PC-9 (cell line): ENCODE results near the gene OBI1. TPM values are rescaled to one million over a fixed set of nuclear protein-coding genes. Genes with fewer than 3 reads are reported as not detected.

Experiments used
- BruUV-seq: library from RNA; stranded (reverse); fragments of 400-500 nt; replicated peaks from 2 replicates; lab custom pipeline; 2021; lab: Mats Ljungman, UMichigan
- CTCF ChIA-PET: fragments of 300-600 bp; sonication (Branson Sonifier 250); formaldehyde crosslinking; loops from one replicate; lab custom pipeline; 2022; ENCODE audit warnings: antibody characterized with exemption; lab: Charles Lee
- POLR2A ChIA-PET: fragments of 300-600 bp; sonication (Branson Sonifier 250); formaldehyde crosslinking; loops from one replicate; lab custom pipeline; 2022; ENCODE audit warnings: antibody characterized with exemption; ENCODE audit not compliant: unreplicated experiment; lab: Charles Lee
- DNase-seq, 2 experiments: peaks; one replicate each; pipeline versions ENCODE4 v3.0.0 to v3.0.0-alpha.2; 2015 to 2022; ENCODE audit warnings: mixed read lengths in 1 of 2
- H2AFZ ChIP-seq: fragments of 200-600 bp; sonication (generic); 2 replicates; pipeline ENCODE4 v1.8.1; 2017; ENCODE audit warnings: antibody characterized with exemption
- H3F3A ChIP-seq: fragments of 200-600 bp; sonication (generic); 2 replicates; pipeline ENCODE4 v1.8.1; 2017; ENCODE audit warnings: antibody characterized with exemption, mild to moderate bottlenecking, low read depth; ENCODE audit not compliant: insufficient read depth
- H3K27ac ChIP-seq: fragments of 200-600 bp; sonication (generic); 2 replicates; pipeline ENCODE4 v1.6.1; 2016; ENCODE audit warnings: mixed run types
- H3K27me3 ChIP-seq: fragments of 200-600 bp; sonication (generic); 2 replicates; pipeline ENCODE4 v1.6.1; 2016; ENCODE audit warnings: low read depth, mixed run types; ENCODE audit not compliant: insufficient read depth
- H3K36me3 ChIP-seq: fragments of 200-600 bp; sonication (generic); 2 replicates; pipeline ENCODE4 v1.6.1; 2016; ENCODE audit warnings: low read depth, mixed run types
- H3K4me1 ChIP-seq: fragments of 200-600 bp; sonication (generic); replicated peaks from 2 replicates; pipeline ENCODE4 v1.6.1; 2016; ENCODE audit warnings: mixed run types; ENCODE audit not compliant: insufficient read depth
- H3K4me2 ChIP-seq: fragments of 200-600 bp; sonication (generic); 2 replicates; pipeline ENCODE4 v1.6.1; 2017; ENCODE audit warnings: mixed run types
- H3K4me3 ChIP-seq: fragments of 200-600 bp; sonication (generic); 2 replicates; pipeline ENCODE4 v1.6.1; 2016; ENCODE audit warnings: mixed run types
- H3K79me2 ChIP-seq: fragments of 200-600 bp; sonication (generic); 2 replicates; pipeline ENCODE4 v1.6.1; 2017; ENCODE audit warnings: low read depth, mixed run types
- H3K9me2 ChIP-seq: fragments of 200-600 bp; sonication (generic); 2 replicates; pipeline ENCODE4 v1.8.1; 2017; ENCODE audit warnings: mild to moderate bottlenecking; ENCODE audit not compliant: insufficient read depth
- H3K9me3 ChIP-seq: fragments of 200-600 bp; sonication (generic); 2 replicates; pipeline ENCODE4 v1.8.1; 2016; ENCODE audit warnings: low read depth; ENCODE audit not compliant: insufficient read depth
- H4K20me1 ChIP-seq: fragments of 200-600 bp; sonication (generic); 2 replicates; pipeline ENCODE4 v1.8.1; 2017; ENCODE audit not compliant: insufficient read depth
- EZH2 ChIP-seq: fragments of 200-600 bp; sonication (generic); IDR thresholded peaks from 2 replicates; pipeline ENCODE4 v1.8.0; 2017; ENCODE audit warnings: antibody characterized with exemption, low read depth
- intact Hi-C: fragments of 100-400 bp; cut with micrococcal nuclease; formaldehyde crosslinking; loops from one replicate; pipeline ENCODE4 v1.10.0; 2022; ENCODE audit not compliant: unreplicated experiment
- total RNA-seq: library from RNA; stranded (reverse); gene quantifications from 2 replicates; pipeline ENCODE4 v1.2.3, GENCODE V29; 2021
- TF ChIP-seq, protein P1 (sequence below): fragments of 200-600 bp; sonication (generic); conservative IDR thresholded peaks from 2 replicates; pipeline ENCODE4 v1.6.1; 2017; ENCODE audit warnings: mixed run types, antibody characterized with exemption, mild to moderate bottlenecking, moderate library complexity

OBI1 gene
- total RNA-seq, 1 experiment from 2014 or later: 11.9 TPM

DNA sequence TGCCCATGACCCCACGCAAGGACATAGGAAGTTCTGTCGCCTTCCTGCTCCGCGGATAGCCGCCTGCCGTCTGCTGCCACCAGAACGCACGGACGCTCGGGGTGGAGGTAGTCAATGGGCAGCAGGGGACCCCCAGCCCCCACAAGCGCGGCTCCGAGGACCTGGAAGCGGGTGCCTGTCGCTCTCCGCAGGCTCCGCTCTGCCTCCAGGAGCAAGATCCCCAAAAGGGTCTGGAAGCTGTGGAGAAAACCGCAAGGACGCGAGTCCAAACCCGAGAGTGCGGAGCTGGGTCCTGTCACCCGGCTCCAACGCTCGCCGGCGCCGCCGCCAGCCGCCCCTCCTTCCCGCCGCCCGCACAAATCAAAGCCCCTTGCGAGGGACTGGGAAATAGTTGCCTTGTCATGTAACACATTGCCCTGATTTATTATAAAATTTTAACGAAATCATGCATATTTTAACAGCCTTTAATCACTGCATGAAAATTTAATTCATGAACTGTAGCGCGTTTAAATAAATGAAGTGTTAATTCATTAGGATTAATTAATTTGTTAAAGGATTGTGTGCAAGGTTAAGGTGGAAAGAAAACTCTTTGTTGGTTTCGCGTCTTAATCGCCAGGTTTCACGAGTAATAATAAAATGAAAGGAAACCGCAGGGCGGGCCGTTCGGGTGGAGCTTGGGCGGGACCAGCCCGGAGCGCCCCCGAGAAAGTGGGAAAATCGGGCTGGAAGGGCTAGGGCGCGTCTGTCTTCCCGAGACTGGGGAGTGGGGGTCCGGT lies 50.1 kb downstream of the OBI1 start:
- POLR2A ChIA-PET: no interaction called here
- Histone ChIP-seq H3K27me3 (no peaks in the 10 kb centered on the region), H3K4me3 (no peak overlapping the region), H3K4me1 (no peaks in the 10 kb centered on the region), H3K4me2 (no peak overlapping the region), H2AFZ (no peak overlapping the region), H3K36me3 (no peaks in the 10 kb centered on the region), H4K20me1 (no peaks in the 10 kb centered on the region), H3K9me2 (no peaks in the 10 kb centered on the region), H3K79me2 (no peaks in the 10 kb centered on the region), H3K9me3 (no peaks in the 10 kb centered on the region), H3K27ac (no peak overlapping the region), H3F3A (peaks cover 3% of the 10 kb centered on the region; the same call in 1 of the 2 replicates)
- intact Hi-C loops: no loop called here
- CTCF ChIA-PET: no interaction called here
- TF ChIP-seq EZH2: no peak
- TF ChIP-seq, protein P1, sequence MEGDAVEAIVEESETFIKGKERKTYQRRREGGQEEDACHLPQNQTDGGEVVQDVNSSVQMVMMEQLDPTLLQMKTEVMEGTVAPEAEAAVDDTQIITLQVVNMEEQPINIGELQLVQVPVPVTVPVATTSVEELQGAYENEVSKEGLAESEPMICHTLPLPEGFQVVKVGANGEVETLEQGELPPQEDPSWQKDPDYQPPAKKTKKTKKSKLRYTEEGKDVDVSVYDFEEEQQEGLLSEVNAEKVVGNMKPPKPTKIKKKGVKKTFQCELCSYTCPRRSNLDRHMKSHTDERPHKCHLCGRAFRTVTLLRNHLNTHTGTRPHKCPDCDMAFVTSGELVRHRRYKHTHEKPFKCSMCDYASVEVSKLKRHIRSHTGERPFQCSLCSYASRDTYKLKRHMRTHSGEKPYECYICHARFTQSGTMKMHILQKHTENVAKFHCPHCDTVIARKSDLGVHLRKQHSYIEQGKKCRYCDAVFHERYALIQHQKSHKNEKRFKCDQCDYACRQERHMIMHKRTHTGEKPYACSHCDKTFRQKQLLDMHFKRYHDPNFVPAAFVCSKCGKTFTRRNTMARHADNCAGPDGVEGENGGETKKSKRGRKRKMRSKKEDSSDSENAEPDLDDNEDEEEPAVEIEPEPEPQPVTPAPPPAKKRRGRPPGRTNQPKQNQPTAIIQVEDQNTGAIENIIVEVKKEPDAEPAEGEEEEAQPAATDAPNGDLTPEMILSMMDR: no peak
- no TSS peak for BruUV-seq
- no peak for DNase-seq

DNA sequence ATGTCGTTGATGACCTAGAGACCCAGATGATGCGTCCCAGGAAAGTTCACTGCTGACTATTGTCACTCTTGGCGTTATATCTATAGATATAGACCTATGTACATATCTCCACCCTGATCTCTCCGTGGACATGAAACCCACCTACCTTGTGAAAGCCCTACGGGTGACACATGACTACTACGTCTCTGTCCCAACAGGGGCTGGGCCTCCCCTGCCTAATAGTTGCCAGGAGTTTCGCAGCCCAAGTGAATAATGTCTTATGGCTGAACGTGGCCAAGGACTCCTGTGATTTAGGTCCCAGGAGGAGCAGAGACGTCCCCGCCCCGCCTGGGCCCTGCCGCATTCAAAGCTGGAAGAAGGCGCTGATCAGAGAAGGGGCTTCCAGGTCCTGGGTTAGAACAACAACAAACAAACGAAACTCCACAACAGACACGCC lies 50.7 kb downstream of the OBI1 start:
- Histone ChIP-seq H3K79me2 (no peaks in the 10 kb centered on the region), H3K9me3 (no peaks in the 10 kb centered on the region), H3K27ac (no peak overlapping the region), H3K4me3 (no peak overlapping the region), H4K20me1 (no peaks in the 10 kb centered on the region), H3K27me3 (no peaks in the 10 kb centered on the region), H3K4me1 (no peaks in the 10 kb centered on the region), H3K36me3 (no peaks in the 10 kb centered on the region), H2AFZ (no peak overlapping the region), H3K9me2 (no peaks in the 10 kb centered on the region), H3K4me2 (no peak overlapping the region), H3F3A (peaks cover 3% of the 10 kb centered on the region; the same call in 1 of the 2 replicates)
- BruUV-seq: no TSS peak
- intact Hi-C loops: no loop called here
- CTCF ChIA-PET: no interaction called here
- no peak for TF ChIP-seq EZH2
- TF ChIP-seq, protein P1: no peak
- POLR2A ChIA-PET: no interaction called here
- DNase-seq: no peak

DNA sequence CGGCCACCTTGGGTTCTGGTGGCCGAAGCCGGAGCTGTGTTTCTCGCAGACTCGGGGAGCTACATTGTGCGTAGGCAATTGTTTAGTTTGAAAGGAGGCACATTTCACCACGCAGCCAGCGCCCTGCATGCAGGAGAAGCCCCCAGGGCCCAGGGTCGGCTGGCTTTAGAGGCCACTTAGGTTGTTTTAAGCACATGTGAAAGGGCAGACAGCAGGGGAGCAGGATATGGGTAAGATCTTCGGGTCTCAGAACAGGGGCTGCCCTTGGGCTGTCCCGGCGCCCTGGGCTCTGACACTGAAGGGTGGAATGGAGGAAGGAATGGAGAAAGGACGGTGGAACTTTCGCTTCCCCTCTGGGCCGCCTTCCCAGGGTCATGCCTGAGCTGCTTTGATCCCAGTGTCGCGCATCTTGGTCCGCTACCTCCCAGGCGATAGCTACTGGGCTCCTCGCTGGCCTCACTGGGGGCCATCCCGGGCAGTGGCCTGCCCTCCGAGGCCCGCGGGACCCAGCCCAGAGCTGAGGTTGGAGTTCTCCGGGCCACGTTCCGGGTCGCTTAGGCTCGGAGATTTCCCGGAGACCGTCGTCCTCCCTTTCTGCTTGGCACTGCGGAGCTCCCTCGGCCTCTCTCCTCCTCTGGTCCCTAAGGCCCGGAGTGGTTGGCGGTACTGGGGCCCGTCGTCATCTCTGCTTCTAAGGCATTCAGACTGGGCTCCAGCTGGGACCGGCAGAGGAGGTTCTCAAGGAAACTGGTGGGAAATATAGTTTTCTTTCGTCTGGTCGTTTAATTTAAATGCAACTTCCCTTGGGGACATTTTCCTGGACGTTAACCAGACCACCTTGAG lies 51.3 kb downstream of the OBI1 start:
- H3K9me2 ChIP-seq: no peaks in the 10 kb centered on the region
- no peak overlapping the region for H3K4me3 ChIP-seq
- H3K4me1 ChIP-seq: no peaks in the 10 kb centered on the region
- no peaks in the 10 kb centered on the region for H3K27me3 ChIP-seq
- TF ChIP-seq, protein P1: no peak
- no peak for TF ChIP-seq EZH2
- no peak overlapping the region for H3K4me2 ChIP-seq
- H2AFZ ChIP-seq: no peak overlapping the region
- no peak overlapping the region for H3K27ac ChIP-seq
- H4K20me1 ChIP-seq: no peaks in the 10 kb centered on the region
- CTCF ChIA-PET: no interaction called here
- H3K36me3 ChIP-seq: no peaks in the 10 kb centered on the region
- peaks cover 3% of the 10 kb centered on the region; the same call in 1 of the 2 replicates for H3F3A ChIP-seq
- DNase-seq: no peak
- no TSS peak for BruUV-seq
- H3K9me3 ChIP-seq: no peaks in the 10 kb centered on the region
- intact Hi-C loops: no loop called here
- POLR2A ChIA-PET: no interaction called here
- H3K79me2 ChIP-seq: no peaks in the 10 kb centered on the region
